ENCODE results near the gene ATRNL1.
"Not testable (repeated sequence)": the region's sequence is repeated elsewhere in the genome, so short reads cannot be mapped to it uniquely, and the experiment has no call there.

ATRNL1 gene

DNA sequence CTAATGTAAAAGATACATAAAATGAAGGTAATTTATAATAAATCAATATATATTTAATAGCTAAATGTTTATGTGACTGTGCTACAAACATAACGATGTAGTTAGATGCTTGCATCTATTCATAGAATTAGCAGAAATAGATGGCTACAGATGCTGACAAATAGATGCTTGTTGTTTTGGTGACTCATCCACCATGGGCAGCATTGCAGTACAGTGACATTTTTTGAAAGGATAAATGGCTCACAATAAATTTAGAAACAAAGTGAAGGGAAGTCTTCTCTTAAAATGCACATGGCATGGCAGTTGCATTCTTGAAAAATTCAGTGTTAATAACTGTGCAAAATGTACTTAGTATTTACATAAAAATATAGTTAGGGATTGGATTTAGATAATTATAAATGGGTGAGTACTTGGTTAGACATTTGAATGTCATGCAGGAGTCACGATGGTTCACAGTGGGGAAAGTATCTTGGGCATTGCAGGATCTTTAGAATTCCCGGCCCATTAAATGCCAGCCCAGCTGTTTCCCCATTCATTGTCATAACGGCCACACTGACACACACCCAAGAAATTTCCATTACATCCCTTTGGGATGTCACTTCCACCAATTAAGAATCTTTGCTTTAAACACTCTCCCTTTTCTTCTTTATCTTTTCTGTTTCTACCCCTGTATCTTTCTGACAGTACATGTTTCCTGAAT lies 564.1 kb downstream of the ATRNL1 start:
- DNase-seq = no peak

DNA sequence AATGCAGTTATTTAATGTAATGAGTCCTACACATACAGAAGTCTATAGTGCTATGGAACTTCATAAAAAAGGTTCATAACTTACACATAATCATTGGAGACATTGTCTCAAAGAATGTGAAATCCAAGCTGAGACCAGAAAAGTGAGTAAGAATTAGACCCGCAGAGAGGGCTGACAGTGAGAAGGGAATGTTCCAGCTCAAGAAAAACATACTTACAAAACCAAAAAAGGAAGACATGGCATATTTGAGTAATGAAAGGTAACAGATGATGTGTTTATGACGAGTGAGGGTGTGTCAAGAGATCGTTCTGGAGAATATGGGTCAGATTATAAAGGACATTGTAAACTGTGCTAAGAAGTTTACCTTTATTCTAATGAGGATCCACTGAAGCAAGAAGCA lies 566.5 kb downstream of the ATRNL1 start:
- DNase-seq = no peak

DNA sequence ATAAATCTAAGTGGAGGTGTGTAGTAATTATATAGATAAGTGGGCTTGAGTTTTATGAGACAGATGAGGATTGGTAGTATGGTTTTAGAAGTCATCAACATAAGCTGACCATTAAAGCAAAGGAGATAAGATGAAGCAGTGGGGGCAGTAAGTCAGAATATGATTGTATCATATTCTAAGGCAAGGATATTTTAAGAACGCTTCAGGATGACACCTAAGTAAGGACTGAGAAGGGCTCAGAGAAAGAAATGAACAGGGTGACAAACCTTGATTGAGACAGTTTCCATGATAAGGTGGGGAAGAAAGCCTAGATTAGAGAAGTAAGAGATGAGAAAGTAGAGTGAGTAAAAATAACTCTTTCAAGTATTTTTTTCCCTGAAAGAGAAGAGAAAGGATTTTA lies 567.2 kb downstream of the ATRNL1 start:
- no peak for DNase-seq

DNA sequence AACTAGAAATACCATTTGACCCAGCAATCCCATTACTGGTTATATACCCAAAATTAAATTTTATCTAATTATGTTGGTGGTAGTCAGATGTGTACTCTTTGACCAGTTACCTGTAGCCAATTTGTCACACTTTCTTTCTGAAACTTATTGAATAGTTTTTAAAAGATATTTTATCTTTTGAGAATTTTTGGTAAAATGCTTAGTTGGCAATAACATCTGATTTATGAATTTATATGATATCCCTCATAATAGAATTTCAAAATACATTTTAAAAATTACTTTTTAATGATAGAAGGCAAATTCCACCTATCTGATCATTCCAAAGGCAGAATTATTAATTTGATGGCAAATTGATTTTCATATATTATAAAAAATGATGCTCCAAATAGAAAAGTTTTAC lies 569.3 kb downstream of the ATRNL1 start:
- DNase-seq = no peak

DNA sequence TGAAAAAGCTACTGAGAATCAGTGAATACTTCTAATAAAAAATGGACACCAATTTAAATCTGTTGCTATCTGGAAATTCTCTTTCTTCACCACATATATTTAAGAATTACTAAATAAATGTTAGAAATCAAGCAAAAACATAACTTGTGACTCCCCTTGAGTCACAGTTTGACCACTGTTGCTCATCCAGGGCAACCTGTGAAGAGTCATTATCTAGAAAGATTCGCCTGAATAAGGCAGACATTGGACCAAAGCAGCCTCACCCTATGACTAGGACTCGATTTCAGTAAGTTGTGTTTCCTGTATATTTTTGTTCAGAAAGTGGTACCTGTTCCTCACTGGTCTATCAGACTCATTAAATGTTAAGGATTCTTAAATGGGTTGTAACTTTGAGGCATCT lies 572.4 kb downstream of the ATRNL1 start:
- no peak for DNase-seq

DNA sequence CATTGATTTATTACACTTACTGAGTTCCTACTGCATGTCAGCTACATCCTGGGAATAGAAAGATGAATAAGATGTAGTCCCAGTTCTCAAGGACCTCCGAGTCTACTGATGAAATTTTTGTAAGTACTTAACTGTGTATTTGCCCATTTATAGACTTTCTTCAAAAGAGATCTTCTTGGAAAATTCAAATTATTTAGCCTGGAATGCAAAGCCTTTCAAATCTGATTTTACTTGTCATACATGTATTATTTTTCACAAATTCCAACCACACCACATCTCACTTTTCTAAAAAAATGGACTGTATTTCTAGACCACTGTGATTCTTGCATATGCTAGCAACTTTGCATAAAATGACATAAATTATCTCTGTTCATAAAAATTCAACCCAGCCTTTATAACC lies 581.3 kb downstream of the ATRNL1 start:
- no peak for DNase-seq

DNA sequence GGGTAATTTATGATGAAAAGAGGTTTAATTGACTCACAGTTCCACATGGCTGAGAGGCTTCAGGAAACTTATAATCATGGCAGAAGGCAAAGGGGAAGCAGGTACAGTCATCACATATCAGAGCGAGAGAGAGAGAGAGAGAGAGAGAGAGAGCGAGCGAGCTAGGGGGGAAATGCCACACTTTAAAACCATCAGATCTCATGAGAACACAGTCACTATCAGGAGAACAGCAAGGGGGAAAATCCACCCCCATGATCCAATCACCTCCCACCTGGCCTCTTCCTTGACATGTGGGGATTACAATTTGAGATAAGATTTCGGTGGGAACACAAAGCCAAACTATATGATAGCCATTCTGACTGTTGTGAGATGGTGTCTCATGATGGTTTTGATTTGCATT lies 603.6 kb downstream of the ATRNL1 start:
- no peak for DNase-seq

DNA sequence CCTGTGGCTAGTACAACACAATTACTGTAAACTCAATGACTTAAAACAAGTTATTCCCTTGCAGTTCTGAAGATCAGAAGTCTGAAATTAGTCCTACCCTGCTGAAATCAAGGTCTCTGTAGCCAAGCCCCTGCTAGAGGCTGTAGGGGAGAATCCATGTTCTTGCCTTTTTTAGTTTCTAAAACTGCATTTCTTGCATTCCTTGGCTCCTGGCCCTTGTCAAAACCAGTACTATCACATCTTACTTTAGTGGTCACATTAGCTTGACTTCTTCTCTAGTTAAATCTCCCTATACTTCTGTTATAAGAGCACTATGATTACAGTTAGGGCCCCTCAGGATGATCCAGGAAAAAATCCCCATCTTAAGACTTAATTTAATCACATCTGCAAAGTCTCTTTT lies 612.9 kb downstream of the ATRNL1 start:
- DNase-seq = no peak

DNA sequence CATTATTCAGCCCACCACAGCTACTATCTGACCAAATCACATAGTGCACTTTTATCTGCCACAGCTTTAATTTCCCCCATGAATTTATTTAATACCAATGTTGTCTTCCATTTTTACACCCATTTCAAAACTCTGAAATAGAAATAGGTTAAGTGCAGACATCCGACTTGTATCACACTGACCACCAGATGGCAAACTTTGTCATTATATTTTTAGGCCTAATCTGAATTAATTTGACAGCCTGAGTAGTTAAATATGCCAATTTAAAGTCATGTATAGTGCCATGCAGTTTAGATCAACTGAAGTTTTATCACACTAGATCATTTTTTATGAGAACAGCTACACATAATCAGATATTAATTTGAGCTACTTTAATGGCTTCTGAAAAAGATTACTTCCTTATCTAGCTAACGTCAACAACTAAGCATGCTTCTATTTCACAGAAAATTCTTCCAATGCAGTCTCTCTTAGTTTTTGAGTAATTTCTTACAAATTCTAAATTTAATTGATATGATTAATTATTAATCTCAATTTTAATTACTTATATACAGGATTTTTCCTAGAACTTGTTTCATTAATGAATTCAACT lies 613.4 kb downstream of the ATRNL1 start:
- DNase-seq = no peak

DNA sequence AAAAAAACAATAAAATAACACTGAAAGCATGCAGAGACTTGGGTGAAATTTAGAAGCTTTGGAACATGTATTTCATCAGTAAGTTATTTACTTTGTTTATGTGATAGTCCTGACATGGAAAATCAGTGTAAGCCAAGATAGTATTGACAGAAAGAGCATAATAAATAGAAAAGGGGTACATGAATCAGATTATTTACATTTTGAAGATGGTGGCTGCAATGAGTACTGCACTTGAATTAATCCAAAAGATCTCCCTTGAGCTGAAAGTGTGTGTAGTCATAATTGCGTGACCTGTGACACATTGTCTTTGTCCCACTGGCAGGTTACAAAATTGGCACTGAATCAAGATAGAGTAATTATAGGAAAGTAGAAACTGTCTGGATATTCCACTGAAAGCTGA lies 617.0 kb downstream of the ATRNL1 start:
- DNase-seq = no peak

DNA sequence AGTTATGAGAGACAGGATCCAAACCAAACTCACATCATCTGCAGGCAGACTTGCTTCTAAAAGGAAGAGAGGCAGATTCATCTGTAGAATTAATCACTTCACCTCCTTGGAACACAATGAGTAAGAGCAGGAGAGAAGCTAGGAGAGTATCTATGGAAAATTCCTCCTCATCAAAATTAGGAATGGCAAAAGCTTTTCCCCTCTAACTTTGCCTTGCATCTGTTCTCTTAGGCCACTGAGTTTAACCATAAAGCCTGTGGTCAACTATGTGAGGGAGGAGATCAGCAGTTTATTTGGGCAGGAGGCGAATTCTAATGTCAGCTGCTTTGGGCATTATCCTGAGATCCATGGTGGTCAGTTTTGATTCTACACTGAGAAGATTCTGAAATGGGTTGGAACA lies 618.1 kb downstream of the ATRNL1 start:
- DNase-seq = no peak

DNA sequence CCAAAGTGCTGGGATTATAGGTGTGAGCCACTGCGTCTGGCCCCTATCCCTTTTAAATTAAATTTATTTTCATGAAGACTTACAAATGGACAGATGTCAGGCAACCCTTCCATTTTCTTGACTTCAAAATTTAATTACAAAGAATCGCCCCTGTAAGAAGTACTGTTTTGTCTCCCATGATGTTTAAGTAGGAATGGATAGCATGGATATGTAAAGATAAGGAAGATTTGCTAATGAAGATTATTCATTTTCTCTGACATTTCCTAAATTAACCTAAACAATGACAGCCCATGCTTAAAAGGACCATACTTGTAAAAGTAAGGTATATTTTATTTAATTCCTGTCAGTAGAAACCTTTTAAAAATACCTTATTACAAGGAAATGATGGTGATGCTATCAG lies 627.0 kb downstream of the ATRNL1 start:
- DNase-seq = no peak

DNA sequence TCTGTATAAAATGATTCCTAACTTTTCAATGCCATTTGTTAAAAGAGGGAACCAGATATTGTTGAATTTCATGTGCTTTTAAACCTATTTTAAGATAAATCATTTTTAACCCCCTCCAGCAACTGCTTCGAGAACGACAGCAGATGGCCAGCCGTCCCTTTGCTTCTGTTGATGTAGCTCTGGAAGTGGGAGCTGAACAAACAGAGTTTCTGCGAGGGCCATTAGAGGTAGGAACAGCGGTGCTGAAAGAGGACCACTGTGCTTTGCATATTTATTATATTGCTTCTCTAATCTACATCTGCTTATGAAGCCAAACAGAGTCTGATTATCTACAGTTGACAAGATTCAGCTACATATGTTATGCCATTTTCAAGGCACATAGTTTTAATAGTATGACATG lies 634.0 kb downstream of the ATRNL1 start:
- no peak for DNase-seq

DNA sequence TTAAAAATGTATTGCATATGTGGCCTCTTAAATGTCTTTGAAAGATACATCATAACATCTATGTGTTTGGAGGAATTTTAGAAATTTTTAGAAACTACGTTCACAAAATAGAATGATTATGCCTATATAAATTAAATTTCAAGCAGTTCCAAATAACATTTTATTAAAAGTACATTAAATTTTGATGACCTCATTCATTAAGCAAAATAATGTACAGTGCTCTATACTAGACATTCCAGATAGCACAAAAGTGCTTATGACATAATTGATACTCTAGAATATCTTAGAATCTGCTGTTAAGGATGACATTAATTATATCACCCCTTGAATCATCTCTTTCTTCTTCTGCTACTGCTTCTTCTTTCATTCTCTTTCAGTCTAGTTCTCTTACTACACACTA lies 650.9 kb downstream of the ATRNL1 start:
- no peak for DNase-seq

DNA sequence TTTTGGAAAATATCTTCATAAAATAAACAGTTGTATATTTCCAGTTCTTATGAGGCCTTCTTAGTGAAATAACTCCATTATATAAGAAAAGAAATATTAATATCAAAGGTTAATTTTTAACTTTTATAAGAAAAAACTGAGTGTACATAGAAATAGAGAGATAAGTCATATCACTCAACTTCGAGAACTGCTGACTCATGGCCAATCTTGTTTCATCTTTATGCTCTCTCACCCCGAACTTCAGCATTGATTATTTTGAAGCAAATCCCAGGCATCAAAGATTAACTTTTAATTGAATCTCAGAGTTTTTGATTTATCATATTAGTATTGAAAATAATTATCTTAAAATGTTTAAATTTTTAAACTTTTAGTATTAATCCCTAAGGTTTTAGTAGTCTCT lies 652.8 kb downstream of the ATRNL1 start:
- no peak for DNase-seq

DNA sequence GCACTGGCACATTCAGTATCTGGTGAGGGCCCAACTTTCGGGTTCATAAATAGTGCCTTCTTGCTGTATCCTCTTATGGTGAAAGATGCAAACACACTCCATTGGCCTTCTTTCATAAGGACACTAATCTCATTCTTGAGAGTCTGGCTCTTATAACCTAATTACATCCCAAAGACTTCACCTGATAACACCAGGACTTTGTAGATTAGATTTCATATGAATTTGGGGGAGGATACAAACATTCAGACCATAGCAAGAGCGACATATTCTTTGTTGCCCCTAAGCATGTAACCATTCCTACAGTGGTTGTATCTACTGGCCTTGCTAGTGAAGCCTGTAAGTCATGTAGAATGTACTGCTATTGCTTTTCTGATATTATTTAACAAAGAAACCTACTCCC lies 654.6 kb downstream of the ATRNL1 start:
- no peak for DNase-seq

DNA sequence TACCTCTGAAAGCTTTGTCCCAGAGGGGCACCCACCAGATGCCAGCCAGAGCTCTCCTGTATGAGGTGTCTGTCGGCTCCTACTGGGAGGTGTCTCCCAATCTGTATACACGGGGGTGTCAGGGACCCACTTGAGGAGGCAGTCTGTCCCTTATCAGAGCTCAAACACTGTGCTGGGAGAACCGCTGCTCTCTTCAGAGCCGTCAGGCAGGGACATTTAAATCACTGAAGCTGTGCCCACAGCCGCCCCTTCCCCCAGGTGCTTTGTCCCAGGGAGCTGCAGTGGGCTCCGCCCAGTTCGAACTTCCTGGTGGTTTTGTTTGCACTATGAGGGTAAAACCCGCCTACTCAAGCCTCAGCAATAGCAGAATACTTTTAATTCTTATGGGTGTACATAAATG lies 665.3 kb downstream of the ATRNL1 start:
- not testable (repeated sequence) for DNase-seq

DNA sequence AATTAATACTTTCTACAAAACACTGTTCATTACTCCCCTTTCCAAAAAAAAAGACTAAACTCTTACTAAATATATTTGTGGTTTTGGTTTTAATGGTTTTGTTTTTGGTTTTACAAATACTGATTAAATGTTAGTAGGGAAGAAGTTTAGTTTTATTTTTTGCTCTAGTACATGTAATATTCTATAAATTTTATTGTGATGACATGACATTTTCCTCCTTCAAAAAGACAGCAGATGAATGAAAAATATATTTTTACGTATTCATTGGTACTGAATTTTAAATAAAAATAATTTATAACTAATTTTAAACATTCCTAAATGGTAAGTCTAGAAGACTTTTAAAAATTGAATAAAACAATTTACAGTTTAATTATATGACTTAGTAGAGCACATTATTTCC lies 667.0 kb downstream of the ATRNL1 start:
- DNase-seq = no peak

DNA sequence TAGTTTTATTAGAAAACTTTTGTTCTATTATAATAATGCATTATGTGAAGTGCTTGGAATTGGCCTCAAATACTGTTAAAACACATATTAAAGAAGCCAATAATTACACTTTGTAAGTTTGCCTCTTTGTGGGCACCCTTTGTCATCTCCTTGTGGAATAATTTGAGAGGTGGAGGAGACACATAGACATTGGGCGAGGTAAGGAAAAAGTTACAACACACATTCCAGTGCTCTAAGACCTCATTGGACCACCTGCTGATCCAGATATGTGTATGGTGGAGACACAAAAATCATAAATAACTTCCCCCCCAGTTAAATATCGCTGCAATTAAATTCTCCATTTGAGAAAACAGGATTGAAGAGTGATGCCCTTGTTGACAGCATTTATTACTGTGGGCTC lies 668.0 kb downstream of the ATRNL1 start:
- DNase-seq = no peak

DNA sequence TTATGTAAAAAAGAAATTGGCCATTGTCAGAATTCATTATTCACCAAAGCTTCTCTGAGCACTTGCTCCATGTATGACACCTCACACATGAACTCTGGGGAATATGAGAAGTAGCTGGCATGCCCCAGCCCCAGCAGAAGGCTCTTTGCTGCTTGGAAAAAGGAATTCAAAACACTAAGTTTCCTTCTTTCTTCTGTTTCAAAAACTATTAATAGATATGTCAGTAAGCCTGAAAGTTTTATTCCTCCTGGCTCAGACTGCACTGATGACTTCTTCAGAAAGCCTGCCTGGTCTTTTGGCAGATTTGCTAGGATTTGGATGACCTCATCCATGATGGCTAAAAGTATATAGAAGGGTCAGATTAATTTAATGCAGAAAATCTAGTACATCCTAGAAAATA lies 668.9 kb downstream of the ATRNL1 start:
- no peak for DNase-seq

DNA sequence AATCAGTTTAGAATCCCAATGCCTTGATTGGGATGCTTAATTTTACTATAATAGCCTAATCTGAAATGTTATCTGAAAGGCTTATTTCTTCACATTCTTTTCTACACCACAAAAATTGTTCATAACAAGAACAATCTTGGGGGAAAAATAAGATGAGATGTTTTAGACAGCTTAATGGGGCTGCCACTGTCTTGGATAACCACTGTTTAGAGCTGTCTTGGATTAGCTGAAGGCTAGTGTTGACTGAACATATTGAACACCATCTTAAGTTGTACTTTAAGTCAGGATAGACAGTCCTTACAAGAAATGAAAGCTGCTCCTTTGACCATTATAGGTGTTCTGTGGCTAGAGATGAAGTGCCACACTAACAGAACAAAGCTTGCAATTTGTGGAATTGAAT lies 678.6 kb downstream of the ATRNL1 start:
- no peak for DNase-seq

DNA sequence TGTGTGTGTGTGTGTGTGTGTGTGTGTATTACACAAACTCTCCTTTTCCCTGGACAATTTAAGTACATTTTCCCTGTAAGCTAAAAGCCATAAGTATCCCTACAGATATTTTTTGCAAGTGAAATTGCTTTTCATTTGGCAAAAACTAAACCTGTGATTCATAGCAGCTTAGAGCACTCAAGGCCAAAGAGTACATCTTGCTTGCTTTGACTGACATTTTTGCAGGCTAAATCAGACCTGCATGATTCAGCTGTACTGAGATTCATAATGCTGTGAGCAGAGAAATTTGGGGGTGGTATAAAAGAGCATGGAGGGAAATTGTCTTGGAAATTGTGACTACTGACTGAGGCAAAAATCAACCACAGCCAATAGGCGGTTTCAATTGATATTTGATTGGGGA lies 679.4 kb downstream of the ATRNL1 start:
- no peak for DNase-seq

DNA sequence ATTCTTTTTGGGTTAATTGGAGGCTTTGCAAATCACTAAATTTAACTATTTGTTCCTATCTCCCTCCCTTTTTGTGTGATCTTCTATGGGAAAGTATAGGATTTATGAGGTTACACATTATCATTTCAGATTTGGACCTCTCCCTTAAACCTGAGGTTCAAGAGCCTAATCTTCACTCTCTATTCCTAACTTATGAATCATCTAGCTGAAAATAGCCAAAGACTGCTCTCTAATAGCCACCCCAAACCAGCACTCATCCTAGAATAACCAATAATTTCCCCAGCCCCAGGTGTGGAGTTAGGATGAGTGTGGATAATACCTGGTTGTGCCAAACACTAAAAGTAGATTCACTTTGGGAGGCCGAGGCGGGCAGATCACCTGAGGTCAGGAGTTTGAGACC lies 680.7 kb downstream of the ATRNL1 start:
- no peak for DNase-seq

DNA sequence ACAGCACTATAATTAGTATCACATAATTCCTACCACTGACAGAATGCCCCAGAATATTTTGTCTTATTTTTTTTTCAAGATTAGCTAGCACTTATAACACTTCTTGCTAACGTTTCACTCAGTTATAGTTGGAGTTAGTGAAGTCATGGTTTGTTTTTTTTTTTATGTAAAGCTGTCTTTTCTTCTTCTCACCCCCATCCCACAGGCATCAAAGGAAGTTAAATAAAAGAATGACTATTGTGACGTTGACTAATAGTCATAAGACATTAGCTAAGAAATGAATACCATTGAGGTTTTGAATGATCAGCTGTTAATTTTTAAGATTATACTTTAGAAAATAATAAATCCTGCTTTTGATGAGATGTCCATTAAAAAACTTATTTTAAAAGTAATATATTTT lies 681.6 kb downstream of the ATRNL1 start:
- no peak for DNase-seq

DNA sequence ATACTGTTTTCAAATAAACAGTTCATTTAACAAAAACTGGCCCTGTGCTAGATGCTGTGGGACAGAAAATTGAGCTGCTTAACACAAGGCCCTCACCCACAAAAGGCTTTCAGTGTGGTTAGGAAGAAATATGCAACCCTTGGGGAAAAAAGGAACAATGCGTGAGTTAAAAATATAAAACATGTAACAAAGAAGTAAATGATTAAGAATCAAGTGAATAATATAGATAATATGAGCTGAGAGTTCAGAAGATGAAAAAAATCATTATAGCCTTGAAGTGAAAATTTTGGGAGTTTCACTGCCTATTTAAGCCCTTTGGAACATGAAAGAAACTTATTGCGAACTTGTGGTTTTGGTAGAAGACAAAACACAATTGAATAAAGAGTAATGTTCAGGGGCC lies 684.5 kb downstream of the ATRNL1 start:
- no peak for DNase-seq

All from activated CD4-positive, CD25-positive, alpha-beta regulatory T cell treated with anti-CD3 and anti-CD28 coated beads, Interleukin-2, amount 50 U/mL, for 72 hours (primary cell).